ENCODE measurements around the gene SLC66A1.
A peak's percentile ranks its signal among the peaks of the same experiment; 100 is the strongest.

SLC66A1 gene

GRCh38 chr1:19325368-19325957 lies 13.3 kb downstream of the SLC66A1 start:
- no peak for DNase-seq (ENCODE audit: low read depth)
- no peak for TF ChIP-seq CTCF (IDR thresholded peaks at IDR 0.05; ENCODE audit: low read depth, low read length)
- no peak for TF ChIP-seq MYC (IDR thresholded peaks at IDR 0.05; ENCODE audit: low read depth, low read length)
- TF ChIP-seq POLR2A (IDR thresholded peaks at IDR 0.05; ENCODE audit: extremely low read depth, insufficient read length): no peak
- no peak for TF ChIP-seq MAX (IDR thresholded peaks at IDR 0.05; ENCODE audit: low read depth, low read length)
- H3K4me3 ChIP-seq (ENCODE audit: low read depth, low read length): no peak overlapping the region

GRCh38 chr1:19325958-19326747 lies 14.0 kb downstream of the SLC66A1 start:
- TF ChIP-seq POLR2A (IDR thresholded peaks at IDR 0.05; ENCODE audit: extremely low read depth, insufficient read length): no peak
- no peak for TF ChIP-seq MAX (IDR thresholded peaks at IDR 0.05; ENCODE audit: low read depth, low read length)
- no peak for TF ChIP-seq CTCF (IDR thresholded peaks at IDR 0.05; ENCODE audit: low read depth, low read length)
- TF ChIP-seq MYC (IDR thresholded peaks at IDR 0.05; ENCODE audit: low read depth, low read length): no peak
- peak; percentile 48 for DNase-seq (ENCODE audit: low read depth)
- H3K4me3 ChIP-seq (ENCODE audit: low read depth, low read length): no peak overlapping the region

GRCh38 chr1:19326748-19327065 lies 14.6 kb downstream of the SLC66A1 start:
- no peak for TF ChIP-seq MYC (IDR thresholded peaks at IDR 0.05; ENCODE audit: low read depth, low read length)
- no peak for TF ChIP-seq CTCF (IDR thresholded peaks at IDR 0.05; ENCODE audit: low read depth, low read length)
- no peak for TF ChIP-seq POLR2A (IDR thresholded peaks at IDR 0.05; ENCODE audit: extremely low read depth, insufficient read length)
- TF ChIP-seq MAX (IDR thresholded peaks at IDR 0.05; ENCODE audit: low read depth, low read length): no peak
- no peak overlapping the region for H3K4me3 ChIP-seq (ENCODE audit: low read depth, low read length)
- DNase-seq (ENCODE audit: low read depth): no peak

GRCh38 chr1:19327301-19327700 lies 15.2 kb downstream of the SLC66A1 start:
- TF ChIP-seq POLR2A (IDR thresholded peaks at IDR 0.05; ENCODE audit: extremely low read depth, insufficient read length): no peak
- TF ChIP-seq CTCF (IDR thresholded peaks at IDR 0.05; ENCODE audit: low read depth, low read length): no peak
- no peak for TF ChIP-seq MYC (IDR thresholded peaks at IDR 0.05; ENCODE audit: low read depth, low read length)
- TF ChIP-seq MAX (IDR thresholded peaks at IDR 0.05; ENCODE audit: low read depth, low read length): no peak
- DNase-seq (ENCODE audit: low read depth): no peak
- no peak overlapping the region for H3K4me3 ChIP-seq (ENCODE audit: low read depth, low read length)

- no peak for TF ChIP-seq MYC (IDR thresholded peaks at IDR 0.05; ENCODE audit: low read depth, low read length)
- no peak for TF ChIP-seq CTCF (IDR thresholded peaks at IDR 0.05; ENCODE audit: low read depth, low read length)
- TF ChIP-seq POLR2A (IDR thresholded peaks at IDR 0.05; ENCODE audit: extremely low read depth, insufficient read length): no peak
- no peak for TF ChIP-seq MAX (IDR thresholded peaks at IDR 0.05; ENCODE audit: low read depth, low read length)
- no peak for DNase-seq (ENCODE audit: low read depth)
- no peak overlapping the region for H3K4me3 ChIP-seq (ENCODE audit: low read depth, low read length)
Observed at GRCh38 chr1:19327736-19328135, 15.6 kb downstream of the SLC66A1 start.

Measured in NB4 (cell line).